Measurements from ENCODE around the gene IFNGR2. TPM values are rescaled to one million over a fixed set of nuclear protein-coding genes. Genes with fewer than 3 reads are reported as not detected.

Gene IFNGR2
- total and polyA plus RNA-seq, 2 of the 13 experiments (the other 11 are each of a cell fraction or from before 2014, with no cell fraction given) = 61.3 to 117 TPM

DNA sequence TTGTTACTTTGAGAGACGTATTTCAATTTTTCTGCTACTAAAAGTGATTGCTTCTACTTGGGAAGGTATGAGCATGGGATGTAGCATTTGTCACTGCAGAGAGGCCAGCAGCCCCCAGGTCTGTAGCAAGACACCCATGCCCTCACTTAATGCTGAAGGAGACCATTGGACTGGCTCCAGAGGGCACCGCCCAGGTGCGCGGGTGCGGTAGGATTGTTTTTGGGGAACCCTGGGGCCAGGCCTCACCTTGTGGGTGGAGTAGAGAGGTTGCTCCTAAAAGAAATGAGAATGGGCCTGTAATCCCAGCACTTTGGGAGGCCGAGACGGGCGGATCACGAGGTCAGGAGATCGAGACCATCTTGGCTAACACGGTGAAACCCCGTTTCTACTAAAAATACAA, 30.6 kb upstream of the IFNGR2 start:
- WGBS (ENCODE audit: low lambda C conversion rate) = 88% methylated on average over 10 of the region's 12 CpGs
- in situ Hi-C loops (cut with HindIII; ENCODE audit: extremely low pct_ligation_motif_present, low pct_unique_long_range_greater_than_20kb) (no loop called here), intact Hi-C loops (cut with micrococcal nuclease; ENCODE audit: unreplicated experiment) (loop anchor here (10.0 kb wide), 1 partner anchor 238 kb away; no protein-coding TSS in a partner anchor)
- peaks cover 10% of the 10 kb centered on the region for H3K9me3 ChIP-seq (ENCODE audit: low read length)
- ATAC-seq = no peak
- H4K20me1 ChIP-seq (ENCODE audit: insufficient read depth, low read length) = no peaks in the 10 kb centered on the region
- H2AFZ ChIP-seq (ENCODE audit: low read length) = no peak overlapping the region
- H3K79me2 ChIP-seq (ENCODE audit: insufficient read depth, low read length) = no peaks in the 10 kb centered on the region
- no peak overlapping the region for H3K9ac ChIP-seq (ENCODE audit: insufficient read depth, low read depth, low read length)
- H3K27ac ChIP-seq (ENCODE audit: extremely low read length, insufficient read depth, low read length) = no peak overlapping the region
- no peak for FAIRE-seq
- ChIA-PET CTCF (ENCODE audit: low intra/inter-chr PET ratio, low total read pairs) (no interaction called here), POLR2A (no interaction called here)
- BruUV-seq (replicated peaks) = no TSS peak
- no peak for DNase-seq (ENCODE audit: low spot score)
- no peak overlapping the region for H3K4me2 ChIP-seq (ENCODE audit: low read depth, low read length)
- no peaks in the 10 kb centered on the region for H3K36me3 ChIP-seq (replicated peaks in 1 of 2; ENCODE audit: control insufficient read depth in 1 of 2, insufficient read depth in 2 of 2, low read length in 2 of 2)
- no peak for TF ChIP-seq ZSCAN9 (CRISPR knock-in tag; IDR thresholded peaks at IDR 0.05; ENCODE audit: borderline replicate concordance)
- TF ChIP-seq MEIS1 (CRISPR knock-in tag; IDR thresholded peaks at IDR 0.05; ENCODE audit: borderline replicate concordance) = no peak
- TF ChIP-seq, protein P1, sequence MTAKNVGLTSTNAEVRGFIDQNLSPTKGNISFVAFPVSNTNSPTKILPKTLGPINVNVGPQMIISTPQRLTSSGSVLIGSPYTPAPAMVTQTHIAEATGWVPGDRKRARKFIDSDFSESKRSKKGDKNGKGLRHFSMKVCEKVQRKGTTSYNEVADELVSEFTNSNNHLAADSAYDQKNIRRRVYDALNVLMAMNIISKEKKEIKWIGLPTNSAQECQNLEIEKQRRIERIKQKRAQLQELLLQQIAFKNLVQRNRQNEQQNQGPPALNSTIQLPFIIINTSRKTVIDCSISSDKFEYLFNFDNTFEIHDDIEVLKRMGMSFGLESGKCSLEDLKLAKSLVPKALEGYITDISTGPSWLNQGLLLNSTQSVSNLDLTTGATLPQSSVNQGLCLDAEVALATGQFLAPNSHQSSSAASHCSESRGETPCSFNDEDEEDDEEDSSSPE (CRISPR knock-in tag; IDR thresholded peaks at IDR 0.05) = no peak
- no peak for TF ChIP-seq HMG20A (CRISPR knock-in tag; IDR thresholded peaks at IDR 0.05; ENCODE audit: borderline replicate concordance)
- TF ChIP-seq NCOA1 (CRISPR knock-in tag; IDR thresholded peaks at IDR 0.05) = no peak
- no peak for TF ChIP-seq SIN3A (IDR thresholded peaks at IDR 0.05; ENCODE audit: borderline replicate concordance, low read depth, low read length)
- TF ChIP-seq, protein P2, sequence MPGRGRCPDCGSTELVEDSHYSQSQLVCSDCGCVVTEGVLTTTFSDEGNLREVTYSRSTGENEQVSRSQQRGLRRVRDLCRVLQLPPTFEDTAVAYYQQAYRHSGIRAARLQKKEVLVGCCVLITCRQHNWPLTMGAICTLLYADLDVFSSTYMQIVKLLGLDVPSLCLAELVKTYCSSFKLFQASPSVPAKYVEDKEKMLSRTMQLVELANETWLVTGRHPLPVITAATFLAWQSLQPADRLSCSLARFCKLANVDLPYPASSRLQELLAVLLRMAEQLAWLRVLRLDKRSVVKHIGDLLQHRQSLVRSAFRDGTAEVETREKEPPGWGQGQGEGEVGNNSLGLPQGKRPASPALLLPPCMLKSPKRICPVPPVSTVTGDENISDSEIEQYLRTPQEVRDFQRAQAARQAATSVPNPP (CRISPR knock-in tag; IDR thresholded peaks at IDR 0.05) = no peak
- H3K4me3 ChIP-seq (replicated peaks in 1 of 3; ENCODE audit: insufficient read depth in 1 of 3, low read depth in 2 of 3, low read length in 3 of 3) = no peak overlapping the region
- H3K4me1 ChIP-seq (ENCODE audit: insufficient read depth, low read length) = peaks cover 12% of the 10 kb centered on the region
- H3K27me3 ChIP-seq (ENCODE audit: control insufficient read depth in 1 of 2, insufficient read depth in 2 of 2, low read length in 2 of 2) = no peaks in the 10 kb centered on the region

Measured in HepG2 (cell line).